ENCODE results near the gene ARMC9.

ARMC9 gene

DNA sequence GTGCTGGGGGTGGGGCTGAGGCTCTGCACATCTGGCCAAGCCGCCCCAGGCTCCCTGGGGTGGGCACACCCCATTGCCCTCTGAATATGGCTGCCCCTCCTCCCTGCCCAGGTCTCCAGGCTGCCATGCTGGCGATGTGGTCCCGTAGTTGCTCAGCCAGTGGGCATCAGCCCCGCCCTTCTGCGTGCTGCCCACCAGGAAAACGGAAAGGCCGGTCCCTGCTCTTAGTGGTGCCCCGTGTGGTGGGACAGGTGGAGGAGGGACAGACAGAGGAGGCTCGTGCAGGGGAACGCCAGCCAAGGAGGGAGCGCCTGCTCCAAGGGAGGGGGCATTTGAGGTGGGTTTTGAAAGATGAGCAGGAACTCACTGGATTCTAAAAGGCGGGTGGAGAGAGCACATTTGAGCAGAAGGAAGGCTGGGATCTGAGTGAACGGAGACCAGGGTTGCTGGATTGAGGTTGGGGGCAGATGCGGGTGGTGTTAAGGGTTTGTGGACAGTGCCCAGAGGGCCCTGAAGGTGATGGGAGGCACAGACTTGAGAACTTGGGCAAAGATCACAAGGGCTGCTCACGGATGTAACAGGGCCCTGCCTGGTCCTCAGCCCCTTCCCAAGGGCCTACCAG, 190.4 kb downstream of the ARMC9 start:
- Histone ChIP-seq H3K36me3 (ENCODE audit: control insufficient read depth, insufficient read depth, low read length) (peaks cover 2% of the 10 kb centered on the region), H3K27me3 (replicated peaks; ENCODE audit: control insufficient read depth, insufficient read depth, low read length) (no peaks in the 10 kb centered on the region), H3K4me3 (replicated peaks; ENCODE audit: low read depth, low read length) (no peak overlapping the region)
- DNase-seq (ENCODE audit: extremely low read depth, insufficient read length), result no peak
- TF ChIP-seq, protein P1, sequence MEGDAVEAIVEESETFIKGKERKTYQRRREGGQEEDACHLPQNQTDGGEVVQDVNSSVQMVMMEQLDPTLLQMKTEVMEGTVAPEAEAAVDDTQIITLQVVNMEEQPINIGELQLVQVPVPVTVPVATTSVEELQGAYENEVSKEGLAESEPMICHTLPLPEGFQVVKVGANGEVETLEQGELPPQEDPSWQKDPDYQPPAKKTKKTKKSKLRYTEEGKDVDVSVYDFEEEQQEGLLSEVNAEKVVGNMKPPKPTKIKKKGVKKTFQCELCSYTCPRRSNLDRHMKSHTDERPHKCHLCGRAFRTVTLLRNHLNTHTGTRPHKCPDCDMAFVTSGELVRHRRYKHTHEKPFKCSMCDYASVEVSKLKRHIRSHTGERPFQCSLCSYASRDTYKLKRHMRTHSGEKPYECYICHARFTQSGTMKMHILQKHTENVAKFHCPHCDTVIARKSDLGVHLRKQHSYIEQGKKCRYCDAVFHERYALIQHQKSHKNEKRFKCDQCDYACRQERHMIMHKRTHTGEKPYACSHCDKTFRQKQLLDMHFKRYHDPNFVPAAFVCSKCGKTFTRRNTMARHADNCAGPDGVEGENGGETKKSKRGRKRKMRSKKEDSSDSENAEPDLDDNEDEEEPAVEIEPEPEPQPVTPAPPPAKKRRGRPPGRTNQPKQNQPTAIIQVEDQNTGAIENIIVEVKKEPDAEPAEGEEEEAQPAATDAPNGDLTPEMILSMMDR (IDR thresholded peaks at IDR 0.05; ENCODE audit: insufficient read depth, low read length, poor library complexity, severe bottlenecking), result no peak

DNA sequence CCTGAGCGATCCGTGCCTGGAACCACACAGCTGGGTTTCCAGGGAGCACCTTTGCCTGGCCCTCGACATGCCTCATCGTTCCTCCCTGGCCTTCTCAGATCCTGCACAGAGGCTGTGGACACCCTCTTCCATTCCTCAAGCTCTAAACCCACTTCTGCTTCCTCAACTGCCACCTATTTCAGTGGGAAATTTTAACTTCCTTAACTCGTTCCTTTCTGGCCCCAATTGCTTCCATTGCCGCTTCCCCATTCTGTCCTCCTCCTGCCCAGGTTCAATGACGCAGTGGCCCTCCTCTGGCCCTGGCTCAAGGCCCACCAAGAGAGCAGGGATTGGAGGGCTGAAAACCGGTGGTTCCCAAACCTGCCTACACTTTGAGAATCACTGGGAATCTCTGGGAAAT, 192.2 kb downstream of the ARMC9 start:
- H3K36me3 ChIP-seq (ENCODE audit: control insufficient read depth, insufficient read depth, low read length), result peaks cover 2% of the 10 kb centered on the region
- H3K4me3 ChIP-seq (replicated peaks; ENCODE audit: low read depth, low read length), result no peak overlapping the region
- no peaks in the 10 kb centered on the region for H3K27me3 ChIP-seq (replicated peaks; ENCODE audit: control insufficient read depth, insufficient read depth, low read length)
- no peak for DNase-seq (ENCODE audit: extremely low read depth, insufficient read length)
- TF ChIP-seq, protein P1 (IDR thresholded peaks at IDR 0.05; ENCODE audit: insufficient read depth, low read length, poor library complexity, severe bottlenecking), result no peak

DNA sequence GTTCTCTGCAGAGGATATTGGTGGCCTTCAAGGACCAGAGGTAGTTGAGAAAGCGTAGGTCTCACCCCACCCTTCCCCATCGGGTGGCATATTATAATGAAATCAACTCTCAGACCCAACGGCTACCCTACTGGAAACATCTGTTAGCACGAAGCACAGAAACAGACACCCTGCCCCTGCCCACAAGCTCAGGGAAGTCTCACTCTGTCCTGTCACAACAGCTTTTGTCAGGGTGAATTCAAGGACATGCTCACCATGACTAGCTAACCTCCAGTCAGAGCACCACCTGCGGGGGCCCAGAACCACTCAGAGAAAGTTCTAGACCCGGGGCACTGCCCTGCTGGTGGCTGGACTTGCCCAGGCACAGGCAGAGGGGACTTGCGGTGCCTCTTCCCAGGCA, 193.6 kb downstream of the ARMC9 start:
- TF ChIP-seq, protein P1 (IDR thresholded peaks at IDR 0.05; ENCODE audit: insufficient read depth, low read length, poor library complexity, severe bottlenecking), result no peak
- Histone ChIP-seq H3K27me3 (replicated peaks; ENCODE audit: control insufficient read depth, insufficient read depth, low read length) (no peaks in the 10 kb centered on the region), H3K36me3 (ENCODE audit: control insufficient read depth, insufficient read depth, low read length) (peaks cover 2% of the 10 kb centered on the region), H3K4me3 (replicated peaks; ENCODE audit: low read depth, low read length) (no peak overlapping the region; the same call in 1 of the 2 replicates)
- DNase-seq (ENCODE audit: extremely low read depth, insufficient read length), result no peak

DNA sequence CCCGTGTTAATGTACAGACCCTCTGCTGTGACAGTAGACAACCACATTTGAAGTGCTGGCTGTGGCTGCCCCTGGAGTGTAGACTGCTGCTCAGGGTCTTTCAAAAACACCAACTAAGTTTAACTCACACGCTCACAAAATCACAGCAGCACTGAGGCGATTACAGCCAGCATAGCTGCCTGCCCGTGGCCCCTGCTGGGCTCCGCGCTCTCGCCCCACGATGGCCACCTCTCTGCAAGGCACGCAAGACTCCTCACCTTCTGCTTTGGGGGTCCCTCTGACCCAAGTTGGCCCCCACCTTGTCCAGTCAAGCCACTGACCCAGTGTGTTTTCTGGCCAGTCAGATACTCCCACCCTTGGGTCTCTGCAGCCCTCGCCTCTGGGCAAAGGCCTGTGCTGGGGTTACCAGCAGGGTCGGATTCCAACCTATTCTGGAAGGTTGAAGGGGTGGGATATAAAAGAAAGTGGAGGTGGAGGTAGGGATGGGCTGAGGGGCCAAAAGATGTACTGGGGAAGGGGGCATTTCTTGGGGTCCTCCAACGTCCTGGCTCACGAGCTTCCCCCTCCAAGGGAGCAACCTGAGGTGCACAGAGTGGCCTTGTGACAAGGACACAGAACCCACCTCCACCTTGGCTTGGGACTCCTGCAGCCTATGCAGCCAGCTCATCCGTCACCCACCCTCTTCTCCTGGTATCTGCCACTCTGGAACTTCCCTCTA, 194.2 kb downstream of the ARMC9 start:
- H3K36me3 ChIP-seq (ENCODE audit: control insufficient read depth, insufficient read depth, low read length), result peaks cover 2% of the 10 kb centered on the region
- no peak for DNase-seq (ENCODE audit: extremely low read depth, insufficient read length)
- H3K4me3 ChIP-seq (replicated peaks; ENCODE audit: low read depth, low read length), result peak overlapping the region; percentile 51
- TF ChIP-seq, protein P1 (IDR thresholded peaks at IDR 0.05; ENCODE audit: insufficient read depth, low read length, poor library complexity, severe bottlenecking), result no peak
- H3K27me3 ChIP-seq (replicated peaks; ENCODE audit: control insufficient read depth, insufficient read depth, low read length), result no peaks in the 10 kb centered on the region

DNA sequence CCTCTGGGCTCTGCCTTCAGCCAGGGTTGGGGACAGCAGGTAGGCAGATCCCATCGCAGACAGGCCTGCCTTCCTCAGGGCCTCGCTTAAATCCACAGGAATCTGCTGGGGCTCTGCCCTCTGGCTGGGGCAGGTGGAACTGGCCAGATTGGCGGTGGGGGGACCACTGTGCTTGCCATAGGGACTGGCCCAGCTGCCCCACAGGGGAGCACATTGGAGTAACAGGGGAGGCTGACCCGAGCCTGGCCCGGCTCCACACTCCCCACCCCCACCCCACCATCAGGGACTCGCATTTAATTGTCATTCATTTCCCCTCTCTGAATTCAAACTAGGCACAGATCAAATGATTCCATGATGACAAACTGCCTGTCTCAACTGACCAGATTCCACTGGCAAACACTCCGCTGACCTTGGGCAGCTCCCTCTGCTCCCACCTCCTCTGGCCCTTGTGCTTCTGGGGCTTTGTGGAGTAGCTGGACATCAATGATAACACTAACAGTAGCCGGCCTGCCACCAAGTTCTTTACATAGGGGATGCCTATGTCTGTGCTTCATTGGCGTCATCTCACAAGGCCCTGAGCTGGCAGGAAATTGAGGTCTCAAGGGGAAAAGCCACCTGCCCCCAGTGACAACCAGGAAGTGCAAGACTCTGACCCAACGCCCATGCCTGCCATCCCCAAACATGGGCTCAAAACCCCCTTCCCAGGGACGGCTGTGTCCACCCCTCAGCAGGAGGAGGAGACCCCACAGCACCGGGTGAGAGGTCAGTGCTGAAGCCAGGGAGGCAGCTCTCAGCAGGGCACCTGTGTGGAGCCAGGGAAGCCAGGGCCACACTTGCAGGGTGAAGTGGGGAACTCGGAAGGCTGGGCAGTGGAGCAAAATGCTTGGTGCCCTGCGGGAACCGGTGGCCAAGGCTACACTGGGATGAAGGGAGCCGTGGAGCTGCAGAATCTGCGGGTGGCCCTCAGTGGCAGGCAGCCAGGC, 195.0 kb downstream of the ARMC9 start:
- TF ChIP-seq, protein P1 (IDR thresholded peaks at IDR 0.05; ENCODE audit: insufficient read depth, low read length, poor library complexity, severe bottlenecking), result peak; percentile 45
- peak overlapping the region; percentile 67 for H3K4me3 ChIP-seq (replicated peaks; ENCODE audit: low read depth, low read length)
- peaks cover 2% of the 10 kb centered on the region for H3K36me3 ChIP-seq (ENCODE audit: control insufficient read depth, insufficient read depth, low read length)
- peak; percentile 81 for DNase-seq (ENCODE audit: extremely low read depth, insufficient read length)
- no peaks in the 10 kb centered on the region for H3K27me3 ChIP-seq (replicated peaks; ENCODE audit: control insufficient read depth, insufficient read depth, low read length)

Data from GM06990 (cell line).